ENCODE results near the gene TENM3.

DNA sequence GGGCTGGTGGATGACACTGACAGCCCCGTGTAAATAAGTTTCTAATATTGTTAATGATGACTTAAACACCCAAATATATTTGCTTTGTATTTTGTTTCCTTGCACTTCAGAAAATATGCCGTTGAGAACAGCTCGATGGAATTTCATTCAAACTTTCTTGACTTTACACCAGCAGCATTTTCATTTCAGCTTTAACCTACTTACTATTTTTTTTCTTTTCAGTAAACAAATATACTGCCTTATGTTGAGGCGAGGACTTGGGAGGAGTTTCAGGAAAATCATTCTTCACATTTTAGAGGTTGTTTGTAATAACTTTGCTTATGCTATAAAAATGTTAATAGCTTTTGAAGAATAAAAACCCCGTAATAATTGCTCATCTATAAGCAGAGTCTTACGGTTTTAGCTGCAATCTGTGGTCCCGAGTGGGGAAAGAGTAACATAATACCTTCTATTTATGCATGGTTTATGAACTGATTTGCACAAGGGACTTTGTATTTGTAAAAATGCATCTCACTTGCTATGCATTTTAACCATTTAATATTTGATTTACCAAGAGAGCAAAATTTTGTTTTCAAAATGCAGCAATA lies 14.1 kb upstream of the TENM3 start:
- TF ChIP-seq, protein P1, sequence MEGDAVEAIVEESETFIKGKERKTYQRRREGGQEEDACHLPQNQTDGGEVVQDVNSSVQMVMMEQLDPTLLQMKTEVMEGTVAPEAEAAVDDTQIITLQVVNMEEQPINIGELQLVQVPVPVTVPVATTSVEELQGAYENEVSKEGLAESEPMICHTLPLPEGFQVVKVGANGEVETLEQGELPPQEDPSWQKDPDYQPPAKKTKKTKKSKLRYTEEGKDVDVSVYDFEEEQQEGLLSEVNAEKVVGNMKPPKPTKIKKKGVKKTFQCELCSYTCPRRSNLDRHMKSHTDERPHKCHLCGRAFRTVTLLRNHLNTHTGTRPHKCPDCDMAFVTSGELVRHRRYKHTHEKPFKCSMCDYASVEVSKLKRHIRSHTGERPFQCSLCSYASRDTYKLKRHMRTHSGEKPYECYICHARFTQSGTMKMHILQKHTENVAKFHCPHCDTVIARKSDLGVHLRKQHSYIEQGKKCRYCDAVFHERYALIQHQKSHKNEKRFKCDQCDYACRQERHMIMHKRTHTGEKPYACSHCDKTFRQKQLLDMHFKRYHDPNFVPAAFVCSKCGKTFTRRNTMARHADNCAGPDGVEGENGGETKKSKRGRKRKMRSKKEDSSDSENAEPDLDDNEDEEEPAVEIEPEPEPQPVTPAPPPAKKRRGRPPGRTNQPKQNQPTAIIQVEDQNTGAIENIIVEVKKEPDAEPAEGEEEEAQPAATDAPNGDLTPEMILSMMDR (conservative IDR thresholded peaks at IDR 0.05): no peak
- TF ChIP-seq ZFX (IDR thresholded peaks at IDR 0.05): no peak

All from C4-2B (cell line).